K562 (cell line): ENCODE data around the gene ELOF1. TPM values are rescaled to one million over a fixed set of nuclear protein-coding genes. Genes with fewer than 3 reads are reported as not detected.
"Not testable (repeated sequence)": the region's sequence is repeated elsewhere in the genome, so short reads cannot be mapped to it uniquely, and the experiment has no call there.

Source experiments
- ATAC-seq: fragments of 200-7000 bp; cut with Tn5 transposase; 3 replicates; pipeline ENCODE4 v1.9.1; 2020; ENCODE audit warnings: moderate library complexity
- BruUV-seq: library from RNA; stranded (reverse); fragments of 400-500 nt; replicated peaks from 2 replicates; lab custom pipeline; 2021; lab: Mats Ljungman, UMichigan
- CTCF ChIA-PET: fragments of 300-600 bp; formaldehyde crosslinking; extraction: SDS; loops from one replicate; lab custom pipeline; 2021; ENCODE audit warnings: low intra/inter-chr PET ratio; lab: Yijun Ruan, JAX
- POLR2A ChIA-PET: fragments of 300-600, 350-650 bp; sonication (Branson Sonifier 250); formaldehyde crosslinking; extraction: SDS; loops from one replicate; lab custom pipeline; 2021; ENCODE audit warnings: antibody characterized with exemption, inconsistent platforms; lab: Yijun Ruan, JAX
- DNase-seq, 4 experiments: peaks; one replicate each; pipeline versions ENCODE4 v3.0.0 to v3.0.0-alpha.2; 2011 to 2018; ENCODE audit warnings: low spot score in 3 of 4, mixed read lengths in 3 of 4; ENCODE audit errors: extremely low read depth in 1 of 4
- FAIRE-seq: peaks from 2 replicates; lab custom pipeline; 2011; peaks lifted over from hg19 to GRCh38; lab: Jason Lieb, UNC
- H2AFZ ChIP-seq: 2 replicates; pipeline ENCODE4 v1.6.0; 2011; ENCODE audit warnings: low read depth, low read length, control low read depth, inconsistent platforms
- H3K27ac ChIP-seq: fragments of 200-600 bp; 3 replicates; pipeline ENCODE4 v1.8.0; 2011; ENCODE audit warnings: low read depth, mild to moderate bottlenecking, control low read depth, inconsistent platforms, low read length, moderate library complexity, mixed read lengths; ENCODE audit errors: extremely low read depth
- H3K27me3 ChIP-seq, 2 experiments: fragments of 300-600 bp in 1 of 2; 2 replicates in 1 of 2; 3 replicates in 1 of 2; pipeline versions ENCODE4 v1.6.0 to v1.8.0; 2011; ENCODE audit warnings: inconsistent platforms in 2 of 2, low read length in 2 of 2, mild to moderate bottlenecking in 1 of 2, mixed read lengths in 1 of 2, moderate library complexity in 1 of 2; ENCODE audit not compliant: control insufficient read depth in 2 of 2, insufficient read depth in 2 of 2
- H3K36me3 ChIP-seq: fragments of 300-600 bp; 3 replicates; pipeline ENCODE4 v1.8.0; 2011; ENCODE audit warnings: mild to moderate bottlenecking, low read length, inconsistent platforms; ENCODE audit not compliant: control insufficient read depth, insufficient read depth
- H3K4me1 ChIP-seq, 2 experiments: fragments of 200-600 bp in 1 of 2; replicated peaks in 1 of 2; 2 replicates in 1 of 2; 3 replicates in 1 of 2; pipeline versions ENCODE4 v1.5.1 to v1.8.0; 2011; ENCODE audit warnings: inconsistent platforms in 2 of 2, low read length in 2 of 2, mild to moderate bottlenecking in 1 of 2, mixed read lengths in 1 of 2, moderate library complexity in 1 of 2; ENCODE audit not compliant: control insufficient read depth in 2 of 2, insufficient read depth in 2 of 2
- H3K4me2 ChIP-seq: 2 replicates; pipeline ENCODE4 v1.6.1; 2011; ENCODE audit warnings: low read length, control low read depth, inconsistent platforms, mixed read lengths; ENCODE audit not compliant: insufficient read depth
- H3K4me3 ChIP-seq: fragments of 200-600 bp; sonication (generic), shearing (Covaris generic); 2 replicates; pipeline ENCODE4 v1.5.1; 2016; ENCODE audit warnings: control low read depth, inconsistent platforms
- H3K79me2 ChIP-seq: fragments of 200-600 bp; 3 replicates; pipeline ENCODE4 v1.8.0; 2011; ENCODE audit warnings: low read length, inconsistent platforms; ENCODE audit not compliant: control insufficient read depth, insufficient read depth
- H3K9ac ChIP-seq, 2 experiments: 2 replicates each; pipeline versions ENCODE4 v1.6.0 to v1.6.1; 2011; ENCODE audit warnings: low read depth in 2 of 2, low read length in 2 of 2, control low read depth in 1 of 2, inconsistent platforms in 1 of 2, mild to moderate bottlenecking in 1 of 2, mixed read lengths in 1 of 2; ENCODE audit not compliant: insufficient read depth in 1 of 2
- H3K9me1 ChIP-seq: one replicate; pipeline ENCODE4 v1.6.0; 2011; ENCODE audit warnings: inconsistent platforms, mild to moderate bottlenecking, low read length, moderate library complexity; ENCODE audit not compliant: control insufficient read depth, insufficient read depth
- H3K9me3 ChIP-seq: replicated peaks from 2 replicates; pipeline ENCODE4 v1.5.1; 2011; ENCODE audit warnings: low read depth, low read length, inconsistent platforms; ENCODE audit not compliant: control insufficient read depth, insufficient read depth
- H4K20me1 ChIP-seq: replicated peaks from 2 replicates; pipeline ENCODE4 v1.6.1; 2011; ENCODE audit warnings: low read length, inconsistent platforms, mixed read lengths; ENCODE audit not compliant: control insufficient read depth, insufficient read depth
- CBX1 ChIP-seq: sonication (generic); IDR thresholded peaks from 2 replicates; pipeline ENCODE4 v1.6.1; 2016; ENCODE audit warnings: antibody characterized with exemption, low read depth, mild to moderate bottlenecking
- HDAC2 ChIP-seq: fragments of 450-650 bp; IDR thresholded peaks from 2 replicates; pipeline ENCODE4 v1.6.1; 2016; ENCODE audit warnings: mild to moderate bottlenecking
- POLR2A ChIP-seq: fragments of 450-650 bp; conservative IDR thresholded peaks from 2 replicates; pipeline ENCODE4 v1.6.1; 2016
- SUPT5H ChIP-seq: fragments of 450-650 bp; IDR thresholded peaks from 2 replicates; pipeline ENCODE4 v1.6.1; 2016
- TCF7L2 ChIP-seq: fragments of 150-350 bp; IDR thresholded peaks from 2 replicates; pipeline ENCODE4 v1.6.1; 2016; ENCODE audit warnings: low read depth, mild to moderate bottlenecking, low read length, moderate library complexity
- WGBS: fragments of 100-300 bp; shearing (Covaris generic); methylation state at CpG from one replicate; pipeline ENCODE4 v1.1.6; 2016; ENCODE audit warnings: low coverage, mixed read lengths; ENCODE audit not compliant: insufficient coverage; ENCODE audit errors: missing lambda C conversion rate; 5-methylcytosine and 5-hydroxymethylcytosine counted together
- in situ Hi-C: fragments of 300-500 bp; cut with MboI; formaldehyde crosslinking; loops from 4 replicates; pipeline ENCODE4 v1.15.0; 2018; ENCODE audit warnings: inconsistent platforms, mixed read lengths
- intact Hi-C: fragments of 100-400 bp; cut with micrococcal nuclease; formaldehyde crosslinking; loops from 2 replicates; pipeline ENCODE4 v1.14.2; 2022
- polyA plus RNA-seq, 8 experiments: library from polyadenylated mRNA; depleted of rRNA in 4 of 8; stranded (reverse) in 5 of 8; unstranded in 3 of 8; fragments of >200 nt; fragmentation: Nextera tagmentation in 2 of 8; fragmentation: Illumina TruSeq in 1 of 8; extraction: Ambion mirVana in 2 of 8; extraction: Trizol in 1 of 8; gene quantifications; 2 replicates each; pipeline versions ENCODE4 v1.2.1 to v1.2.3, GENCODE V29; 2011 to 2014; ENCODE audit warnings: inconsistent platforms in 1 of 8, missing spikeins in 1 of 8
- total RNA-seq, 7 experiments: library from RNA; depleted of rRNA in 6 of 7; stranded (reverse); fragments of >200 nt in 6 of 7; fragmentation: Illumina TruSeq in 2 of 7; extraction: Trizol in 2 of 7; gene quantifications; 2 replicates each; pipeline versions ENCODE4 v1.2.1 to v1.2.3, GENCODE V29; 2011 to 2021; ENCODE audit warnings: low replicate concordance in 1 of 7

Gene ELOF1
- total and polyA plus RNA-seq, 9 of the 15 experiments (the other 6 are each of a cell fraction or from before 2014, with no cell fraction given) = 16.7 to 147 (median 74.2) TPM

- no peak for TF ChIP-seq TCF7L2
- no peak for TF ChIP-seq HDAC2
- TF ChIP-seq CBX1 = peak; percentile 92
- TF ChIP-seq POLR2A = 0 out of 2 replicates have a peak, but pooled peaks have one; percentile 5
- TF ChIP-seq, all 486 proteins: peak for 7
Observed at GRCh38 chr19:11606484-11606883, 47.5 kb upstream of the ELOF1 start (continued).

- H4K20me1 ChIP-seq, H3K27ac ChIP-seq, H3K27me3 ChIP-seq, H3K4me3 ChIP-seq, CTCF ChIA-PET, DNase-seq, FAIRE-seq, BruUV-seq, H3K9me1 ChIP-seq, in situ Hi-C loops, ATAC-seq, H3K4me2 ChIP-seq, H2AFZ ChIP-seq, intact Hi-C loops: not testable (repeated sequence)
- peaks cover 40% of the 10 kb centered on the region for H3K36me3 ChIP-seq
- WGBS = 92% methylated on average over 8 of the region's 8 CpGs
- peaks cover 13% of the 10 kb centered on the region for H3K9me3 ChIP-seq
- POLR2A ChIA-PET = interaction anchor here (1.2 kb wide), 1 partner anchor 36 kb away, joined by 3 read pairs; no protein-coding TSS in a partner anchor
- H3K79me2 ChIP-seq = peaks cover 70% of the 10 kb centered on the region
- peaks cover 7 to 15% of the 10 kb centered on the region in 2 experiments for H3K4me1 ChIP-seq
- 0 out of 4 replicates have a peak overlapping the region, but pooled peaks of 1 of the 2 experiments have one; percentile 2 for H3K9ac ChIP-seq
- TF ChIP-seq SUPT5H = 0 out of 2 replicates have a peak, but pooled peaks have one; percentile 6
Observed at GRCh38 chr19:11599704-11600103, 40.7 kb upstream of the ELOF1 start.
